Neural cell (in vitro differentiated cells): ENCODE data around the gene INHBC.

ENCODE experiments used
- CTCF ChIP-seq: fragments of 450-650 bp; IDR thresholded peaks from 2 replicates; pipeline ENCODE4 v1.5.1; 2014; ENCODE audit warnings: antibody characterized with exemption, mild to moderate bottlenecking, moderate library complexity; ENCODE audit not compliant: poor library complexity, severe bottlenecking
- REST ChIP-seq: IDR thresholded peaks from 2 replicates; pipeline ENCODE4 v1.6.1; 2012; ENCODE audit warnings: borderline replicate concordance

DNA sequence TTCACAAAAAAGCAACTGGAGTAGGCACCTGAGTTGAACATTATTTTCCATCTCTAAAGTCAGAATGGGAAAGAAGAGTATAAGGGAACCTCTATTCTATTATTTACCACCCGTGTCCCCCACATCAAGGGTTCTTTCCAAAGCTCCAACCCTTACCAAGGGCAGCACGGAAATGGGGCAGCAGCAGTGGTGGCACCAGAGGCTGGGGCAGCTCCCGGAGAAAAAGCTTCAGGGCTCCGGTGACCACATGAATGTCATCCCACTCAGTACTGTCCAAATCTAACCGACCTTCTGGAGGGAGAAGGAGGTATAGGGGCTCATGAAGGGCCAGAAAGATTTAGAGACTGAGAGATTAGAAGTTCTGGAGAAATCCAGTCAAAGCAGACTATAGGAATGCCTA is 39.3 kb downstream of the INHBC start:
- TF ChIP-seq CTCF = no peak
- no peak for TF ChIP-seq REST
